Midbrain (tissue), 1 donor: ENCODE measurements around the gene ACACB.

Experiments used
- DNase-seq: peaks from one replicate; lab custom pipeline; 2025; lab: John Stamatoyannopoulos, UW

ACACB gene

GRCh38 chr12:109110988-109111495 lies 5.3 kb upstream of the ACACB start:
- DNase-seq: peak; percentile 91

GRCh38 chr12:109112720-109113465 lies 3.5 kb upstream of the ACACB start:
- no peak for DNase-seq

GRCh38 chr12:109113661-109114321 lies 2.6 kb upstream of the ACACB start:
- peak; percentile 10 for DNase-seq

GRCh38 chr12:109114644-109115043 lies 1.7 kb upstream of the ACACB start:
- DNase-seq: no peak

- DNase-seq: no peak
Measured at GRCh38 chr12:109115404-109115757, 1.0 kb upstream of the ACACB start.

- no peak for DNase-seq
Measured at GRCh38 chr12:109116611-109116949, 193 bp downstream of the ACACB start.

GRCh38 chr12:109120095-109120494 lies 3.7 kb downstream of the ACACB start:
- no peak for DNase-seq

GRCh38 chr12:109120557-109120956 lies 4.2 kb downstream of the ACACB start:
- no peak for DNase-seq

- no peak for DNase-seq
Measured at GRCh38 chr12:109121346-109121880, 5.0 kb downstream of the ACACB start.

GRCh38 chr12:109124878-109125648 lies 8.7 kb downstream of the ACACB start:
- DNase-seq: no peak

- DNase-seq: no peak
Measured at GRCh38 chr12:109125791-109126190, 9.4 kb downstream of the ACACB start.

- no peak for DNase-seq
Measured at GRCh38 chr12:109126784-109127183, 10.4 kb downstream of the ACACB start.

GRCh38 chr12:109127533-109128242 lies 11.3 kb downstream of the ACACB start:
- no peak for DNase-seq

GRCh38 chr12:109130297-109131153 lies 14.1 kb downstream of the ACACB start:
- no peak for DNase-seq

- DNase-seq: peak; percentile 18
Measured at GRCh38 chr12:109131154-109132050, 15.0 kb downstream of the ACACB start.

- DNase-seq: no peak
Measured at GRCh38 chr12:109134186-109134917, 18.0 kb downstream of the ACACB start.

GRCh38 chr12:109137055-109137454 lies 20.7 kb downstream of the ACACB start:
- DNase-seq: no peak

GRCh38 chr12:109139360-109139759 lies 23.0 kb downstream of the ACACB start:
- DNase-seq: no peak

GRCh38 chr12:109139791-109140190 lies 23.4 kb downstream of the ACACB start:
- DNase-seq: no peak
